ENCODE data around the gene NLRP1. TPM values are rescaled to one million over a fixed set of nuclear protein-coding genes. Genes with fewer than 3 reads are reported as not detected.

Gene NLRP1
- total RNA-seq, 2 donors from 2014 or later: 62.7 to 73.2 TPM

GRCh38 chr17:5591966-5592365 is 7.7 kb upstream of the NLRP1 start:
- no peaks in the 10 kb centered on the region for H3K27me3 ChIP-seq (replicated peaks; ENCODE audit: insufficient read depth)
- H3K9me3 ChIP-seq: no peaks in the 10 kb centered on the region
- no peaks in the 10 kb centered on the region for H3K36me3 ChIP-seq
- ATAC-seq (ENCODE audit: insufficient number of reproducible peaks, low FRiP score, low read depth) (no peak), DNase-seq (ENCODE audit: low spot score) (no peak)
- no peaks in the 10 kb centered on the region for H3K4me1 ChIP-seq (ENCODE audit: control insufficient read depth in 1 of 2, low read depth in 2 of 2)
- no peak overlapping the region for H3K27ac ChIP-seq
- TF ChIP-seq, protein P1, sequence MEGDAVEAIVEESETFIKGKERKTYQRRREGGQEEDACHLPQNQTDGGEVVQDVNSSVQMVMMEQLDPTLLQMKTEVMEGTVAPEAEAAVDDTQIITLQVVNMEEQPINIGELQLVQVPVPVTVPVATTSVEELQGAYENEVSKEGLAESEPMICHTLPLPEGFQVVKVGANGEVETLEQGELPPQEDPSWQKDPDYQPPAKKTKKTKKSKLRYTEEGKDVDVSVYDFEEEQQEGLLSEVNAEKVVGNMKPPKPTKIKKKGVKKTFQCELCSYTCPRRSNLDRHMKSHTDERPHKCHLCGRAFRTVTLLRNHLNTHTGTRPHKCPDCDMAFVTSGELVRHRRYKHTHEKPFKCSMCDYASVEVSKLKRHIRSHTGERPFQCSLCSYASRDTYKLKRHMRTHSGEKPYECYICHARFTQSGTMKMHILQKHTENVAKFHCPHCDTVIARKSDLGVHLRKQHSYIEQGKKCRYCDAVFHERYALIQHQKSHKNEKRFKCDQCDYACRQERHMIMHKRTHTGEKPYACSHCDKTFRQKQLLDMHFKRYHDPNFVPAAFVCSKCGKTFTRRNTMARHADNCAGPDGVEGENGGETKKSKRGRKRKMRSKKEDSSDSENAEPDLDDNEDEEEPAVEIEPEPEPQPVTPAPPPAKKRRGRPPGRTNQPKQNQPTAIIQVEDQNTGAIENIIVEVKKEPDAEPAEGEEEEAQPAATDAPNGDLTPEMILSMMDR (IDR thresholded peaks at IDR 0.05): no peak
- H3K4me3 ChIP-seq: no peak overlapping the region

GRCh38 chr17:5588584-5588983 is 4.3 kb upstream of the NLRP1 start:
- no peaks in the 10 kb centered on the region for H3K9me3 ChIP-seq
- no peak for ATAC-seq (ENCODE audit: insufficient number of reproducible peaks, low FRiP score, low read depth)
- TF ChIP-seq, protein P1 (IDR thresholded peaks at IDR 0.05): no peak
- no peaks in the 10 kb centered on the region for H3K36me3 ChIP-seq
- peaks cover 9 to 25% of the 10 kb centered on the region in 2 donors for H3K4me1 ChIP-seq (ENCODE audit: control insufficient read depth in 1 of 2, low read depth in 2 of 2)
- no peaks in the 10 kb centered on the region for H3K27me3 ChIP-seq (replicated peaks; ENCODE audit: insufficient read depth)
- no peak for DNase-seq (ENCODE audit: low spot score)
- no peak overlapping the region for H3K27ac ChIP-seq
- H3K4me3 ChIP-seq: no peak overlapping the region

DNA sequence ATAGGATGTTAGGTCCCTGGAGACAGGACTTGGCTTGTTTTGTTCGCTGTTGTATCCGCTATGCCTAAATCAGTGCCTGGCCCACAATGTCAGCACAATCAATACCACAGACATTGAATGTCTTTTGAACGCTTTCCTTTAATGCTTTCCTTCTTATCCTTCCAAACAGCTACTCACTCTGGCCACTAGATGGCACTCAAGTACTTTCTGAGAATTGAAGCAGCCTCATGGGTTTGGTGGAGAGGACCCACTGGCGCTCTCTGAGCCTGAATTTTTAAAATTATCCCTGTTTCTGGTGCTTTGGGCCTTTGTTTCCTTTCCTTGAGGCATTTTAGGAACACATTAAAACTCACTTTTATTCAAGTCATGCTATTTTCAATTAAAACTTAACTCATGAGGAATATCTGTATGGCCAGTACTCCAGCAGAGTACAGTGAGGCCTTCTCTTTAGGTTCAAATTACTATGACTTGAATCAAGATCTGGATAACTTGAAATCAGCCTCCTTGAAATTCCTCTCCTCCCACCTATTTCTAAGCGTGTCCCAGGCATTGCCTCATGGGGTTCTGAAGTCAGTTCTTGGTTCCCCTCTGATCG is 3.2 kb upstream of the NLRP1 start:
- DNase-seq (ENCODE audit: low spot score) (no peak), ATAC-seq (ENCODE audit: insufficient number of reproducible peaks, low FRiP score, low read depth) (no peak)
- TF ChIP-seq, protein P1 (IDR thresholded peaks at IDR 0.05): peak; percentile 91

GRCh38 chr17:5585836-5586521 is 1.7 kb upstream of the NLRP1 start:
- no peaks in the 10 kb centered on the region for H3K9me3 ChIP-seq
- no peak overlapping the region for H3K4me3 ChIP-seq
- peaks cover 10 to 47% of the 10 kb centered on the region in 2 donors for H3K4me1 ChIP-seq (ENCODE audit: control insufficient read depth in 1 of 2, low read depth in 2 of 2)
- DNase-seq (ENCODE audit: low spot score) (no peak), ATAC-seq (ENCODE audit: insufficient number of reproducible peaks, low FRiP score, low read depth) (no peak)
- H3K36me3 ChIP-seq: peaks cover 6% of the 10 kb centered on the region
- peak overlapping the region; percentile 33 to 87 for H3K27ac ChIP-seq
- TF ChIP-seq, protein P1 (IDR thresholded peaks at IDR 0.05): no peak
- H3K27me3 ChIP-seq (replicated peaks; ENCODE audit: insufficient read depth): no peaks in the 10 kb centered on the region

More for the DNA sequence above, 3.2 kb upstream of the NLRP1 start:
- H3K4me3 ChIP-seq: no peak overlapping the region
- H3K36me3 ChIP-seq: no peaks in the 10 kb centered on the region
- no peak overlapping the region for H3K27ac ChIP-seq
- no peaks in the 10 kb centered on the region for H3K27me3 ChIP-seq (replicated peaks; ENCODE audit: insufficient read depth)
- H3K4me1 ChIP-seq (ENCODE audit: control insufficient read depth in 1 of 2, low read depth in 2 of 2): peaks cover 9 to 35% of the 10 kb centered on the region in 2 donors
- no peaks in the 10 kb centered on the region for H3K9me3 ChIP-seq

- H3K4me1 ChIP-seq (ENCODE audit: control insufficient read depth in 1 of 2, low read depth in 2 of 2): peaks cover 15 to 48% of the 10 kb centered on the region in 2 donors
- TF ChIP-seq, protein P1 (IDR thresholded peaks at IDR 0.05): no peak
- no peaks in the 10 kb centered on the region for H3K9me3 ChIP-seq
- peak overlapping the region; percentile 87 to 88 for H3K27ac ChIP-seq
- ATAC-seq (ENCODE audit: insufficient number of reproducible peaks, low FRiP score, low read depth) (no peak), DNase-seq (ENCODE audit: low spot score) (no peak)
- H3K27me3 ChIP-seq (replicated peaks; ENCODE audit: insufficient read depth): no peaks in the 10 kb centered on the region
- peaks cover 6% of the 10 kb centered on the region for H3K36me3 ChIP-seq
- no peak overlapping the region for H3K4me3 ChIP-seq
These were observed 1.0 kb upstream of the NLRP1 start for GRCh38 chr17:5585287-5585794.

Measured in thoracic aorta (tissue), 2 donors.